K562 (cell line): ENCODE data around the gene C10orf71. TPM values are rescaled to one million over a fixed set of nuclear protein-coding genes. Genes with fewer than 3 reads are reported as not detected.

Source experiments
- ATAC-seq: fragments of 200-7000 bp; cut with Tn5 transposase; 3 replicates; pipeline ENCODE4 v1.9.1; 2020; ENCODE audit warnings: moderate library complexity
- BruUV-seq: library from RNA; stranded (reverse); fragments of 400-500 nt; replicated peaks from 2 replicates; lab custom pipeline; 2021; lab: Mats Ljungman, UMichigan
- CTCF ChIA-PET: fragments of 300-600 bp; formaldehyde crosslinking; extraction: SDS; loops from one replicate; lab custom pipeline; 2021; ENCODE audit warnings: low intra/inter-chr PET ratio; lab: Yijun Ruan, JAX
- POLR2A ChIA-PET: fragments of 300-600, 350-650 bp; sonication (Branson Sonifier 250); formaldehyde crosslinking; extraction: SDS; loops from one replicate; lab custom pipeline; 2021; ENCODE audit warnings: antibody characterized with exemption, inconsistent platforms; lab: Yijun Ruan, JAX
- DNase-seq, 4 experiments: peaks; one replicate each; pipeline versions ENCODE4 v3.0.0 to v3.0.0-alpha.2; 2011 to 2018; ENCODE audit warnings: low spot score in 3 of 4, mixed read lengths in 3 of 4; ENCODE audit errors: extremely low read depth in 1 of 4
- FAIRE-seq: peaks from 2 replicates; lab custom pipeline; 2011; peaks lifted over from hg19 to GRCh38; lab: Jason Lieb, UNC
- H2AFZ ChIP-seq: 2 replicates; pipeline ENCODE4 v1.6.0; 2011; ENCODE audit warnings: low read depth, low read length, control low read depth, inconsistent platforms
- H3K27ac ChIP-seq: fragments of 200-600 bp; 3 replicates; pipeline ENCODE4 v1.8.0; 2011; ENCODE audit warnings: low read depth, mild to moderate bottlenecking, control low read depth, inconsistent platforms, low read length, moderate library complexity, mixed read lengths; ENCODE audit errors: extremely low read depth
- H3K27me3 ChIP-seq, 2 experiments: fragments of 300-600 bp in 1 of 2; 2 replicates in 1 of 2; 3 replicates in 1 of 2; pipeline versions ENCODE4 v1.6.0 to v1.8.0; 2011; ENCODE audit warnings: inconsistent platforms in 2 of 2, low read length in 2 of 2, mild to moderate bottlenecking in 1 of 2, mixed read lengths in 1 of 2, moderate library complexity in 1 of 2; ENCODE audit not compliant: control insufficient read depth in 2 of 2, insufficient read depth in 2 of 2
- H3K36me3 ChIP-seq: fragments of 300-600 bp; 3 replicates; pipeline ENCODE4 v1.8.0; 2011; ENCODE audit warnings: mild to moderate bottlenecking, low read length, inconsistent platforms; ENCODE audit not compliant: control insufficient read depth, insufficient read depth
- H3K4me1 ChIP-seq, 2 experiments: fragments of 200-600 bp in 1 of 2; replicated peaks in 1 of 2; 2 replicates in 1 of 2; 3 replicates in 1 of 2; pipeline versions ENCODE4 v1.5.1 to v1.8.0; 2011; ENCODE audit warnings: inconsistent platforms in 2 of 2, low read length in 2 of 2, mild to moderate bottlenecking in 1 of 2, mixed read lengths in 1 of 2, moderate library complexity in 1 of 2; ENCODE audit not compliant: control insufficient read depth in 2 of 2, insufficient read depth in 2 of 2
- H3K4me2 ChIP-seq: 2 replicates; pipeline ENCODE4 v1.6.1; 2011; ENCODE audit warnings: low read length, control low read depth, inconsistent platforms, mixed read lengths; ENCODE audit not compliant: insufficient read depth
- H3K4me3 ChIP-seq: fragments of 200-600 bp; sonication (generic), shearing (Covaris generic); 2 replicates; pipeline ENCODE4 v1.5.1; 2016; ENCODE audit warnings: control low read depth, inconsistent platforms
- H3K79me2 ChIP-seq: fragments of 200-600 bp; 3 replicates; pipeline ENCODE4 v1.8.0; 2011; ENCODE audit warnings: low read length, inconsistent platforms; ENCODE audit not compliant: control insufficient read depth, insufficient read depth
- H3K9ac ChIP-seq, 2 experiments: 2 replicates each; pipeline versions ENCODE4 v1.6.0 to v1.6.1; 2011; ENCODE audit warnings: low read depth in 2 of 2, low read length in 2 of 2, control low read depth in 1 of 2, inconsistent platforms in 1 of 2, mild to moderate bottlenecking in 1 of 2, mixed read lengths in 1 of 2; ENCODE audit not compliant: insufficient read depth in 1 of 2
- H3K9me1 ChIP-seq: one replicate; pipeline ENCODE4 v1.6.0; 2011; ENCODE audit warnings: inconsistent platforms, mild to moderate bottlenecking, low read length, moderate library complexity; ENCODE audit not compliant: control insufficient read depth, insufficient read depth
- H3K9me3 ChIP-seq: replicated peaks from 2 replicates; pipeline ENCODE4 v1.5.1; 2011; ENCODE audit warnings: low read depth, low read length, inconsistent platforms; ENCODE audit not compliant: control insufficient read depth, insufficient read depth
- H4K20me1 ChIP-seq: replicated peaks from 2 replicates; pipeline ENCODE4 v1.6.1; 2011; ENCODE audit warnings: low read length, inconsistent platforms, mixed read lengths; ENCODE audit not compliant: control insufficient read depth, insufficient read depth
- ARID4B ChIP-seq: sonication (generic); formaldehyde crosslinking; IDR thresholded peaks from 2 replicates; pipeline ENCODE4 v1.8.0; 2022; ENCODE audit warnings: mild to moderate bottlenecking, missing genetic modification reagents
- BCOR ChIP-seq: fragments of 450-650 bp; IDR thresholded peaks from 2 replicates; pipeline ENCODE4 v1.6.1; 2016
- E2F5 ChIP-seq: sonication (generic); formaldehyde crosslinking; IDR thresholded peaks from 2 replicates; pipeline ENCODE4 v1.8.0; 2022; ENCODE audit warnings: mild to moderate bottlenecking, missing genetic modification reagents
- ELF2 ChIP-seq: fragments of 250-450 bp; sonication (Bioruptor Pico); IDR thresholded peaks from 2 replicates; pipeline ENCODE4 v1.5.0; 2021; ENCODE audit warnings: mild to moderate bottlenecking
- KAT7 ChIP-seq: sonication (generic); formaldehyde crosslinking; IDR thresholded peaks from 2 replicates; pipeline ENCODE4 v1.8.0; 2022; ENCODE audit warnings: missing genetic modification reagents, mild to moderate bottlenecking, borderline replicate concordance
- NRF1 ChIP-seq, 2 experiments: fragments of 450-650 bp; IDR thresholded peaks in 1 of 2; conservative IDR thresholded peaks in 1 of 2; 2 replicates each; pipeline ENCODE4 v1.6.1; 2014; ENCODE audit warnings: mild to moderate bottlenecking in 2 of 2
- PHF21A ChIP-seq: fragments of 450-650 bp; IDR thresholded peaks from 2 replicates; pipeline ENCODE4 v1.6.1; 2017; ENCODE audit warnings: low read depth, borderline replicate concordance
- RBM25 ChIP-seq: fragments of 200-400 bp; formaldehyde crosslinking; IDR thresholded peaks from 2 replicates; pipeline ENCODE4 v1.6.1; 2018; ENCODE audit warnings: low read length, low read depth, moderate library complexity; ENCODE audit not compliant: severe bottlenecking
- SMARCA5 ChIP-seq: fragments of 450-650 bp; IDR thresholded peaks from 2 replicates; pipeline ENCODE4 v1.6.1; 2016
- TAF1 ChIP-seq: IDR thresholded peaks from 2 replicates; pipeline ENCODE4 v1.6.1; 2011; ENCODE audit warnings: mild to moderate bottlenecking, low read length, moderate library complexity; ENCODE audit not compliant: insufficient read depth, control insufficient read depth, severe bottlenecking; ENCODE audit errors: extremely low read depth
- ZNF445 ChIP-seq: fragments of 250-450 bp; sonication (Bioruptor Pico); IDR thresholded peaks from 2 replicates; pipeline ENCODE4 v1.4.0; 2020; ENCODE audit warnings: low read depth, mild to moderate bottlenecking, moderate library complexity
- ZNF699 ChIP-seq: fragments of 250-450 bp; sonication (Bioruptor Pico); IDR thresholded peaks from 2 replicates; pipeline ENCODE4 v1.8.0; 2021; ENCODE audit warnings: mild to moderate bottlenecking, moderate library complexity; ENCODE audit not compliant: insufficient replicate concordance
- ZNF766 ChIP-seq: fragments of 200-800 bp; sonication (Bioruptor generic); conservative IDR thresholded peaks from 2 replicates; pipeline ENCODE4 v1.6.1; 2016; ENCODE audit warnings: missing genetic modification characterization, missing compliant biosample characterization
- WGBS: fragments of 100-300 bp; shearing (Covaris generic); methylation state at CpG from one replicate; pipeline ENCODE4 v1.1.6; 2016; ENCODE audit warnings: low coverage, mixed read lengths; ENCODE audit not compliant: insufficient coverage; ENCODE audit errors: missing lambda C conversion rate; 5-methylcytosine and 5-hydroxymethylcytosine counted together
- in situ Hi-C: fragments of 300-500 bp; cut with MboI; formaldehyde crosslinking; loops from 4 replicates; pipeline ENCODE4 v1.15.0; 2018; ENCODE audit warnings: inconsistent platforms, mixed read lengths
- intact Hi-C: fragments of 100-400 bp; cut with micrococcal nuclease; formaldehyde crosslinking; loops from 2 replicates; pipeline ENCODE4 v1.14.2; 2022
- polyA plus RNA-seq, 8 experiments: library from polyadenylated mRNA; depleted of rRNA in 4 of 8; stranded (reverse) in 5 of 8; unstranded in 3 of 8; fragments of >200 nt; fragmentation: Nextera tagmentation in 2 of 8; fragmentation: Illumina TruSeq in 1 of 8; extraction: Ambion mirVana in 2 of 8; extraction: Trizol in 1 of 8; gene quantifications; 2 replicates each; pipeline versions ENCODE4 v1.2.1 to v1.2.3, GENCODE V29; 2011 to 2014; ENCODE audit warnings: inconsistent platforms in 1 of 8, missing spikeins in 1 of 8
- total RNA-seq, 7 experiments: library from RNA; depleted of rRNA in 6 of 7; stranded (reverse); fragments of >200 nt in 6 of 7; fragmentation: Illumina TruSeq in 2 of 7; extraction: Trizol in 2 of 7; gene quantifications; 2 replicates each; pipeline versions ENCODE4 v1.2.1 to v1.2.3, GENCODE V29; 2011 to 2021; ENCODE audit warnings: low replicate concordance in 1 of 7

C10orf71 gene
- total and polyA plus RNA-seq, 9 of the 15 experiments (the other 6 are each of a cell fraction or from before 2014, with no cell fraction given), result 0.06 to 4.5 (median 1.3) TPM

GRCh38 chr10:49278497-49278981 is 20.4 kb upstream of the C10orf71 start (continued):
- TF ChIP-seq ZNF766 (CRISPR knock-in tag) (no peak), ARID4B (CRISPR knock-in tag) (0 out of 2 replicates have a peak, but pooled peaks have one; percentile 19)

GRCh38 chr10:49279015-49279880 is 19.7 kb upstream of the C10orf71 start:
- WGBS, result 40% methylated on average over 7 of the region's 7 CpGs
- FAIRE-seq (peak; percentile 11), DNase-seq (no peak), ATAC-seq (no peak)
- ChIA-PET POLR2A (interaction anchor here (0.6 to 1.6 kb wide), 5 partner anchors 8 to 337 kb away, joined by 3 to 8 read pairs (median 3); no protein-coding TSS in a partner anchor), CTCF (no interaction called here)
- peaks cover 14 to 21% of the 10 kb centered on the region in 2 experiments for H3K4me1 ChIP-seq
- in situ Hi-C loops (no loop called here), intact Hi-C loops (loop anchor here (5.0 kb wide), 1 partner anchor 107 kb away; no protein-coding TSS in a partner anchor)
- no peaks in the 10 kb centered on the region for H3K9me3 ChIP-seq
- no peaks in the 10 kb centered on the region for H3K9me1 ChIP-seq
- no peaks in the 10 kb centered on the region for H4K20me1 ChIP-seq
- H3K4me2 ChIP-seq, result no peak overlapping the region
- no peaks in the 10 kb centered on the region for H3K36me3 ChIP-seq
- no peaks in the 10 kb centered on the region for H3K79me2 ChIP-seq
- H3K9ac ChIP-seq, result peak overlapping the region in 1 of 2 experiments; percentile 18; a peak in 1 of 4 replicates
- H2AFZ ChIP-seq, result no peak overlapping the region
- no TSS peak for BruUV-seq
- H3K4me3 ChIP-seq, result no peak overlapping the region
- H3K27ac ChIP-seq, result no peak overlapping the region
- no peaks in the 10 kb centered on the region for H3K27me3 ChIP-seq
- no peak for TF ChIP-seq NRF1 (conservative IDR thresholded peaks at IDR 0.05 in 1 of 2, IDR thresholded peaks at IDR 0.05 in 1 of 2)
- TF ChIP-seq BCOR, result peak; percentile 72; the same call in 1 of the 2 replicates
- TF ChIP-seq KAT7 (CRISPR knock-in tag), result 0 out of 2 replicates have a peak, but pooled peaks have one; percentile 34
- no peak for TF ChIP-seq SMARCA5
- TF ChIP-seq ZNF445 (CRISPR knock-in tag), result no peak
- no peak for TF ChIP-seq ZNF699 (CRISPR knock-in tag)
- no peak for TF ChIP-seq TAF1
- TF ChIP-seq E2F5 (CRISPR knock-in tag), result no peak
- TF ChIP-seq PHF21A, result no peak
- TF ChIP-seq ELF2 (CRISPR knock-in tag), result no peak
- peak; percentile 80 for TF ChIP-seq RBM25
